ENCODE data around the gene GPR146. TPM values are rescaled to one million over a fixed set of nuclear protein-coding genes. Genes with fewer than 3 reads are reported as not detected.

GPR146 gene
- polyA plus RNA-seq, 2 donors: 4.5 to 6.3 TPM

DNA sequence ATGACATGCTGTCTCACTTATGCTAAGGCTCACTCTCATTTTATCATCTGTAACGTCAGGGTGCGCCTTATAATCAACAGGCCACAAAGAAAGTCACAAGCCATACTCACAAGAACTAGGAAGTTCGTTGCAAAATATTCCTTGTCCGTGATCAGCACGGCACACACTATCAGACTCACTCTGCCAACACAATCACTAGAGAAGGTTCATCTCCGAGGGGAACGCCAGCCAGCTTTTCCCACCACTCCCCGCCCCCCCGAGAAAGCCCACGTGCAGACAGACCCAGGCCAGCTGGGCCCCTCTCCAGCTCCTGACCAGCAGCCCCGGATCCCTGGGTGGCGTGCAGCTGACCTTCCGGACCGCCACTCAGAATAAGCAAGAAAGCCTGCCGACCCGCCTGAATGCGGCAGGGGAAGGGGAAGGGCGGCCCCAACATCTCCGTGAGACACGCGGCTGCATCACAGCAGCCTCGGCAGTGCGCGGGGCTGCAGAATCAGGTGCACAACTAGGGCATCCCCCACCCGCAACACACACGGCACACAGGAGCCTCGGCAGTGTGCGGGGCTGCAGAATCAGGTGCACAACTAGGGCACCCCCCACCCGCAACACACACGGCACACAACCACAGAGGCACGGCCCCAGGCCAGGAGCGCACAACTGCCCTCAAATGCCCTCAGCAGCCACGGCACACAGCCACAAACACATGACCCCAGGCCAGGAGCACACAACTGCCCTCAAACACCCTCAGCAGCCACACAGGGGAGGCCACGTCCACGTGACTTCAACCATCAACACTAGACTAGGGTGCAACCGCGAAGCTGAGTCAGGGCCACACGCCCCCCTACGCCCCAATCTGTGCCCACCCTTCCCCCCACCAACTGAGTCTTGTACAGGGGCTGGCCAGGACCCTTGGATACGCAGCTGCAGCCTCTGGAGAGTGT is 2.5 kb upstream of the GPR146 start:
- no peaks in the 10 kb centered on the region for H3K27me3 ChIP-seq (ENCODE audit: control insufficient read depth in 1 of 2, insufficient read depth in 2 of 2, low read length in 2 of 2)
- H3K4me1 ChIP-seq (ENCODE audit: control insufficient read depth in 2 of 2, insufficient read depth in 2 of 2, low read length in 1 of 2): peaks cover 4 to 12% of the 10 kb centered on the region in 2 donors
- no peaks in the 10 kb centered on the region for H3K9me3 ChIP-seq (ENCODE audit: control insufficient read depth in 2 of 2, insufficient read depth in 1 of 2, low read depth in 1 of 2, low read length in 1 of 2)
- no peak overlapping the region for H3K4me3 ChIP-seq (ENCODE audit: low read depth in 1 of 2, low read length in 2 of 2)
- no peaks in the 10 kb centered on the region for H3K36me3 ChIP-seq (ENCODE audit: control insufficient read depth in 2 of 2, insufficient read depth in 2 of 2, low read length in 1 of 2)
- H3K27ac ChIP-seq (ENCODE audit: low read depth in 2 of 2, low read length in 1 of 2): peak overlapping the region in 1 of 2 donors; percentile 30
- 80 to 87% methylated on average over 40 of the region's 40 CpGs for WGBS, 2 donors

DNA sequence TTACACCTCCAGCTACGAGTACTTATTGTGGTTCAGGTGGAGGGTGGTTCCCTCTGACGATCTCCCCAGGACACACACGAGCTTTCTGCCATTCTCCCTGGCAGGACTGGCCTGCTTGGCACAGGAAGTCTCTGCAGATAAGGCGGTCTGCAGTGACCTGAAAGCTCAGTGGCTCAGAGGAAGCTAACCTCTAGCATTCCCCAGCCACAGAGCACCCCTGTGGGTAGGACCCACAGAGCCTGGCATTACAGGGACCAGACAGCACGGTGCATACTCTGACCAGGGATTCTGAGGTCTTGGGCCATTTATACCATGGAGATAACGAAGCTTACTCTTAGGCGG is 1.9 kb upstream of the GPR146 start:
- Histone ChIP-seq H3K4me3 (ENCODE audit: low read depth in 1 of 2, low read length in 2 of 2) (no peak overlapping the region), H3K27ac (ENCODE audit: low read depth in 2 of 2, low read length in 1 of 2) (no peak overlapping the region), H3K9me3 (ENCODE audit: control insufficient read depth in 2 of 2, insufficient read depth in 1 of 2, low read depth in 1 of 2, low read length in 1 of 2) (no peaks in the 10 kb centered on the region), H3K36me3 (ENCODE audit: control insufficient read depth in 2 of 2, insufficient read depth in 2 of 2, low read length in 1 of 2) (no peaks in the 10 kb centered on the region), H3K27me3 (ENCODE audit: control insufficient read depth in 1 of 2, insufficient read depth in 2 of 2, low read length in 2 of 2) (no peaks in the 10 kb centered on the region), H3K4me1 (ENCODE audit: control insufficient read depth in 2 of 2, insufficient read depth in 2 of 2, low read length in 1 of 2) (peaks cover 4 to 12% of the 10 kb centered on the region in 2 donors)
- 64 to 80% methylated on average over 7 of the region's 7 CpGs for WGBS, 2 donors

DNA sequence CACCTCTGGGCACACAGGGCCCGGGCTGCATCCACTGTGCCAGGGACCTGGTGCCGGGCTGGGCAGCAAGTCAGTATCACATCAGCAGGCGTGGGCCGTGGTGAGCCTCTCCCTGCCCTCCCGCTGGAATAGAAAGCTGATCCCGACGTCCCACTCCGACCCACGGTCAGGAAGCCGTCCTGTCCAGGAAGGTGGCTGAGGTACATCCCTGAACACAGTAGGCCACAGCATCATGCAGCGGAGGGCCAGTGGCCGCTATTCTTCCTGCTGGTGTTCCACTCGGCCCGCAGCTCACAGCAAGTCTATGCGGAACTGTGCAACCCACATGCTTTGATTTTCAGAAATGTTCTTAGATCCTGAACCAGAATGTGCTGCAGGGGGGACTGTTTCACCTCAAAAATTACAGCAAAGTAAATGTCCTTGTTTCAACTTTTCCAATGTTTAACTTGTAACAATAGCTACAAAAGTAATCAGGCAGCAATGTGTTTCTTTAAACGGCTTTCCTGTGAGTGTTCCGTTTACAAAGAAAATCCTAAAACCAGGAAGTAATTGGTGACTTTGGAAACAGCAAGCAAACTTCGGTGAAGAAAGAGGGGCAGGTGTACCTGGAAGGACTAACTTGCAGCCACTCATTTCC is 676 bp upstream of the GPR146 start:
- 29 to 37% methylated on average over 18 of the region's 18 CpGs for WGBS, 2 donors
- Histone ChIP-seq H3K9me3 (ENCODE audit: control insufficient read depth in 2 of 2, insufficient read depth in 1 of 2, low read depth in 1 of 2, low read length in 1 of 2) (no peaks in the 10 kb centered on the region), H3K4me3 (ENCODE audit: low read depth in 1 of 2, low read length in 2 of 2) (peak overlapping the region; percentile 20 to 56), H3K36me3 (ENCODE audit: control insufficient read depth in 2 of 2, insufficient read depth in 2 of 2, low read length in 1 of 2) (no peaks in the 10 kb centered on the region), H3K27me3 (ENCODE audit: control insufficient read depth in 1 of 2, insufficient read depth in 2 of 2, low read length in 2 of 2) (no peaks in the 10 kb centered on the region), H3K27ac (ENCODE audit: low read depth in 2 of 2, low read length in 1 of 2) (peak overlapping the region; percentile 93 to 97), H3K4me1 (ENCODE audit: control insufficient read depth in 2 of 2, insufficient read depth in 2 of 2, low read length in 1 of 2) (peaks cover 4 to 12% of the 10 kb centered on the region in 2 donors)

DNA sequence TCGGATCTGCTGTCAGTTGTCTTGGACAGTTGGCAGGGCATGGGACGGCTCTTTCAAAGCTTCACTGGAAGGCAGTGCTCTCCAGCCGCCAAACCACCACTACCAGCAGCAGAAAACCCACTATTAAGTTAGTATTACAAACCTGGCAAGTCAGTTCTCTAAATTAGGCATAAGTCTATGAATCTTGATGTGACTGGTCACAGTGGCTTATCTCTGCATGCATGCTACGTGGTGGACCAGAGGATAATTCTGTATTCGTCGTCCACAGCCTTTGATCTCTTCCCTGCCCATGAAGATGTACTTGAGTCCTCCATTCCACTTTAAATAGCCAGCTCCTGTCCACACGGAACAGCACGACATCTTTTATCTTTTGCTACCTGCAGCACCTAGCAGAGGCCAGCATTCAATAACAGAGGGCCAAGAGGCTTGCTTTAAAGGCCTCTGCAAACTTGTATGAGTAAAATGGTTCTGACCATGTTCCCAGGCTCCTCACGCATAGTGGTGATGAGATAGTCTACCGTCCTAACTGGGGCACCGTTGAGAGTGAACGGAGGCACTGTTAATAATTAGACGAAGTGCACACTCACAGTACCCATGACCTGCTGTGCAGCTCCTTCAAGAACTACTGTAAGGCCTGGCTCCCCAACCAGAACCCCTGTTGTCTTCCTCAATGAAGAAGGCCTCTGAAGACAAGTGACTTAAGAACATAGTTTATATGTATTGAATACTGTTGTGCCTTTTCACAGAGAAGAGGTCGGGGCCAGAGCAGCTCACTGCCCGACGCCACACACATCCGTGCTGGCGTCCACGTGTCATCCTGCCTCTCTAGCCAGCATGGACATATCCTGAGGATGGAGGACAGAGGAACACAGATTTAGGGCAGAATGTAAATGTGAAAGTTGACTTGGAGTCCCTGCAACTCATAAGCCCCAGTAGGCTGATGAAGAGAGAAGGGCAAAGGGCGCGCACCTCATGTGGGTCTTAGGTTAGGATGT is 1.0 kb downstream of the GPR146 start:
- Histone ChIP-seq H3K4me3 (ENCODE audit: low read depth in 1 of 2, low read length in 2 of 2) (peak overlapping the region; percentile 56 to 65), H3K9me3 (ENCODE audit: control insufficient read depth in 2 of 2, insufficient read depth in 1 of 2, low read depth in 1 of 2, low read length in 1 of 2) (no peaks in the 10 kb centered on the region), H3K4me1 (ENCODE audit: control insufficient read depth in 2 of 2, insufficient read depth in 2 of 2, low read length in 1 of 2) (peaks cover 4 to 12% of the 10 kb centered on the region in 2 donors), H3K27me3 (ENCODE audit: control insufficient read depth in 1 of 2, insufficient read depth in 2 of 2, low read length in 2 of 2) (no peaks in the 10 kb centered on the region), H3K27ac (ENCODE audit: low read depth in 2 of 2, low read length in 1 of 2) (peak overlapping the region; percentile 77 to 92), H3K36me3 (ENCODE audit: control insufficient read depth in 2 of 2, insufficient read depth in 2 of 2, low read length in 1 of 2) (no peaks in the 10 kb centered on the region)
- WGBS, 2 donors: 65 to 81% methylated on average over 21 of the region's 21 CpGs

DNA sequence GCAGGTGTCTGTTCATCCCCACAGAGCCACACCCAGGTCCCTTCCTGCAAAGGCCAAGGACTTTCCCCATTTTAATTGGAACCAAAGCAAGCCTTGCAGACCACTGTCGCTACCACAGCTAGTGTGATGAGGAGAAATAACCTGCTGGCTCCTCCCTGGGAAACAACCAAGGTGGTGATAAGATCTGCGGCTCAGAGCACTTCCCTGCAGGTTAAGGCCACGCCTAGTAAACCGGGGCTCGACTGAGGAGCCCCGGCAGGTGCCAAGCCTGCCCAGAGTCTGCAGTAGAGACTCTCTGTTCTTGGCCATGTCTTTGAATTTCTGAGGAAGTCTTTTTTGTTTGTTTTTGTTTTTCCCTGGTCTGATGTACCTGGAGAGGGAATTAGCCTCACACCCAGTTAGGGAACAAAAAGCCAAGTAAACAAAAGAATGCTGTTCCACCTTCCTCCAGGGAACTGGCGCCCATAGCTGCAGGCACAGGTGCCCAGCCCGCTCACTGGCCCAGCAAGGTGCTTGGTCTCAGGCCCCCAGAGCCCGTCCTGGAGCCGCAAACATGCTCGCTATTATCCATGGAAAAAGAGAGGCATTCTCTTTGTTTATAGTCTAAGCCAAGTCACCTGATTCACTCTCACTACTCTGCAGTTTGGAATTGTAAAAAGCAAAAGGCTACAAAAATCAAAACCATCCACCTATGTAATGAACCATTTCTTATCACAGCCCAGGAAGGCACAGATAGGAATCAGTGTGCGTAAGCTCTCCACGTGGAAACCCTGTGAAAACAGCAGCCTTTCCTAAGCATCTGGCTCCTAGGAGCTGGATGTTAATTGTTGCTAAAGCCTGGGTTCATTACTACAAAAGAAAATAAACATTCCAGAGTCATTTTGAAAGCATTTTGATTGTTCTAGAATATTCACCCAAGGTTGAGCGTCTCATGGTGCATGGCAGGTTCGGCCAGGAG is 2.7 kb downstream of the GPR146 start:
- no peaks in the 10 kb centered on the region for H3K9me3 ChIP-seq (ENCODE audit: control insufficient read depth in 2 of 2, insufficient read depth in 1 of 2, low read depth in 1 of 2, low read length in 1 of 2)
- no peaks in the 10 kb centered on the region for H3K36me3 ChIP-seq (ENCODE audit: control insufficient read depth in 2 of 2, insufficient read depth in 2 of 2, low read length in 1 of 2)
- no peak overlapping the region for H3K27ac ChIP-seq (ENCODE audit: low read depth in 2 of 2, low read length in 1 of 2)
- peaks cover 4 to 13% of the 10 kb centered on the region in 2 donors for H3K4me1 ChIP-seq (ENCODE audit: control insufficient read depth in 2 of 2, insufficient read depth in 2 of 2, low read length in 1 of 2)
- H3K4me3 ChIP-seq (ENCODE audit: low read depth in 1 of 2, low read length in 2 of 2): no peak overlapping the region
- 47 to 49% methylated on average over 15 of the region's 15 CpGs for WGBS, 2 donors
- H3K27me3 ChIP-seq (ENCODE audit: control insufficient read depth in 1 of 2, insufficient read depth in 2 of 2, low read length in 2 of 2): no peaks in the 10 kb centered on the region

DNA sequence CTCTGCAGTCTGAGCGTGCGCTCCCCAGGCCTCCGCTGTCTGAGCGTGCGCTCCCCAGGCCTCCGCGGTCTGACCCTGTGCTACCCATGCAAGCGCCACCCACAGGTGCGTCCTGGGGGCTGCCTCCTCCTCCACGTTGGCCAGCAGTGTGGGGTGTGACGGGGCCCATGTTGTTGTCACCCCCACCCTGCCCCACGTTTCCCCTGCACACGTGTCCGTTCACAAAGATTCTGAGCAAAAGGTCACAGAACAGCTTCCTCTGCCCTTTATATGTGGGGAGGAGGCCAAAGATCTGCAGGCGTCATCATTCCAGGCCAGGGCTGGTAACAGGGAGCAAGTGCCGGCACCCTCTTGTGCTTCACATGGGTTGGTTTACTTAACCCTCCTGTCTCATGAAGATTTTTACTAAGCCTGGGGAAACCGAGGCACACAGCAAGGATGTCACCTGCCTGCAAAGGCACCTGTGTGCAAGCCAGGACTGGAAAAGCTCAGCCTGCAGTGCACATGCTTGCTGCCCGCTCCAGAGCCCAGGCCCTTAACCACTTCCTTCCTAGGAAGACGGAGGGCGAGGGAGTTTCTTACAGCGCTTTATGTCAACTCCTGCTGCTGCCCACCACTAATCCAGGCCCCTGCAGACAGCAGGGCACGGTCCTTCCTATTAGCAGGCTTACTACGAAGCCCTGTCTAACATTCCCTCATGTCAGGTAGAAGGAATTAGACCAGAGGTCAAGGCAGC is 4.8 kb downstream of the GPR146 start:
- Histone ChIP-seq H3K4me1 (ENCODE audit: control insufficient read depth in 2 of 2, insufficient read depth in 2 of 2, low read length in 1 of 2) (peaks cover 0 to 11% of the 10 kb centered on the region in 2 donors), H3K27ac (ENCODE audit: low read depth in 2 of 2, low read length in 1 of 2) (peak overlapping the region; percentile 14 to 22), H3K4me3 (ENCODE audit: low read depth in 1 of 2, low read length in 2 of 2) (no peak overlapping the region), H3K9me3 (ENCODE audit: control insufficient read depth in 2 of 2, insufficient read depth in 1 of 2, low read depth in 1 of 2, low read length in 1 of 2) (no peaks in the 10 kb centered on the region), H3K27me3 (ENCODE audit: control insufficient read depth in 1 of 2, insufficient read depth in 2 of 2, low read length in 2 of 2) (no peaks in the 10 kb centered on the region), H3K36me3 (ENCODE audit: control insufficient read depth in 2 of 2, insufficient read depth in 2 of 2, low read length in 1 of 2) (no peaks in the 10 kb centered on the region)
- 74 to 79% methylated on average over 23 of the region's 23 CpGs for WGBS, 2 donors

DNA sequence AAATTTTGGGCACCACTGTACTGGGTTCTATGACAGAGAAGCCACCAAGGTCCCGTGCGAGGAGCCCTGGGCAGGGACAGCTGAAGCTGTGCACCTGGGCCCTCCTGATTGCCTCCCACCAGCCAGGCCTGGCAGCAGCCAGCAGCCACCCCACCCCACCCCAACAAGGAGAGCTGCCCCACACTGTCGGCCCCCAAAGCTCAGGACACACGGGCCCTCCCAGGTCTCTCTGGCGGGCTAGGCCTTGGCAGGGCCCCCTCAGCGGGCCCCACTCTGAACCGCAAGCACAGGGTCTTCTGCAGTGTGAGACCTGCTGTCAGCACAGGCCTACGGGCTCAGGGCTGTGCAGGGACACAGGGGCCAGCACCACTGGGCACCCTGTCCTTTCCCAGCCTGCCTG is 5.5 kb downstream of the GPR146 start:
- H3K27ac ChIP-seq (ENCODE audit: low read depth in 2 of 2, low read length in 1 of 2): peak overlapping the region in 1 of 2 donors; percentile 14
- WGBS, 2 donors: 80 to 87% methylated on average over 8 of the region's 8 CpGs
- no peak overlapping the region for H3K4me3 ChIP-seq (ENCODE audit: low read depth in 1 of 2, low read length in 2 of 2)
- H3K4me1 ChIP-seq (ENCODE audit: control insufficient read depth in 2 of 2, insufficient read depth in 2 of 2, low read length in 1 of 2): peaks cover 0 to 11% of the 10 kb centered on the region in 2 donors
- H3K9me3 ChIP-seq (ENCODE audit: control insufficient read depth in 2 of 2, insufficient read depth in 1 of 2, low read depth in 1 of 2, low read length in 1 of 2): no peaks in the 10 kb centered on the region
- H3K36me3 ChIP-seq (ENCODE audit: control insufficient read depth in 2 of 2, insufficient read depth in 2 of 2, low read length in 1 of 2): peaks cover 0 to 2% of the 10 kb centered on the region in 2 donors
- no peaks in the 10 kb centered on the region for H3K27me3 ChIP-seq (ENCODE audit: control insufficient read depth in 1 of 2, insufficient read depth in 2 of 2, low read length in 2 of 2)

DNA sequence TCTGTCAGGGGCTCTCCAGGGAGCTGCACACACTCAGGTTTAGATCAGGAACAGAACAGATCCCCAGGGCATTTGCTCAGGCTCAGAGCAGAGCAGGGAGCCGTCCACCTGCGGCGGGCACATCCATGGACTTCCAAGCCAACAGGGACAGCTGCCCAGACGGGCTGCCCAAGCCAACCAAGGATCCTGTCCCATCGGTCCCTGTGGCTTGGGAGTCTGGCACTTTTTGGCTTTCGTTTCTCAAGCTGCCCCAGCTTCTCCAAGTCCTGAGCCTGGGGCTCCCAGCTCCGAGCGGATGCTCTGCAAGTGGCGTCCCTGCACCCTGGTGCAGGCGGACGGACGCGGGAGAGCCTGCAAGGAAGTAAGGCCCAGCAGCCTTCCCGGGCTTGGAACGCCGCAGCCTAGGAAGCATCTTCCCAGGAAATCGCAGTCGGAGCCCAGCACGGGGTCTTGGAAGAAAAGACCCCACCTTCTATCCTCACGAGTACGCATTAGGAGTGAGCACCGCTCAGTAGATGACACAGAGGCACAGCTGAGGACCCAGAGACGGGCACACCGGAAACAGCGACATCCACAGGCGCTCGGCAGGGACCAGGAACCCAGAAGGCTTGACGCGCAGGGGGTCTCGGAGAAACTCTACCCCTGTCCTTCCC is 6.0 kb downstream of the GPR146 start:
- no peak overlapping the region for H3K27ac ChIP-seq (ENCODE audit: low read depth in 2 of 2, low read length in 1 of 2)
- H3K4me1 ChIP-seq (ENCODE audit: control insufficient read depth in 2 of 2, insufficient read depth in 2 of 2, low read length in 1 of 2): peaks cover 0 to 7% of the 10 kb centered on the region in 2 donors
- H3K9me3 ChIP-seq (ENCODE audit: control insufficient read depth in 2 of 2, insufficient read depth in 1 of 2, low read depth in 1 of 2, low read length in 1 of 2): no peaks in the 10 kb centered on the region
- peaks cover 0 to 3% of the 10 kb centered on the region in 2 donors for H3K36me3 ChIP-seq (ENCODE audit: control insufficient read depth in 2 of 2, insufficient read depth in 2 of 2, low read length in 1 of 2)
- 91 to 92% methylated on average over 27 to 30 of the region's 30 CpGs for WGBS, 2 donors
- no peaks in the 10 kb centered on the region for H3K27me3 ChIP-seq (ENCODE audit: control insufficient read depth in 1 of 2, insufficient read depth in 2 of 2, low read length in 2 of 2)
- H3K4me3 ChIP-seq (ENCODE audit: low read depth in 1 of 2, low read length in 2 of 2): no peak overlapping the region
